Mucosa of gallbladder (tissue), 1 donor: Measurements from ENCODE around the gene CMC1. TPM values are rescaled to one million over a fixed set of nuclear protein-coding genes. Genes with fewer than 3 reads are reported as not detected.
"Not testable (repeated sequence)": the region's sequence is repeated elsewhere in the genome, so short reads cannot be mapped to it uniquely, and the experiment has no call there.

Experiments used
- DNase-seq: peaks from one replicate; pipeline ENCODE4 v3.0.0-alpha.2; 2020; ENCODE audit warnings: low spot score
- total RNA-seq: library from RNA; stranded (reverse); gene quantifications from one replicate; pipeline ENCODE4 v1.2.1, GENCODE V29; 2021
- donor health status: DM: no; HTN: no; CAD: no.

Gene CMC1
- 25.9 TPM for total RNA-seq

GRCh38 chr3:28241221-28242160, at the start of gene CMC1:
Gene CMC1, plus strand, starts transcription at chr3:28241619. Its CDS starts 175 bp downstream, at chr3:28241794.
- DNase-seq: peak; percentile 97

- DNase-seq: no peak
Measured at GRCh38 chr3:28198161-28198560, 43.3 kb upstream of the CMC1 start.

GRCh38 chr3:28198974-28199373, 42.4 kb upstream of the CMC1 start:
- no peak for DNase-seq

- DNase-seq: not testable (repeated sequence)
Measured at GRCh38 chr3:28199643-28200042, 41.8 kb upstream of the CMC1 start.

- DNase-seq: not testable (repeated sequence)
Measured at GRCh38 chr3:28200366-28200848, 41.0 kb upstream of the CMC1 start.

GRCh38 chr3:28206479-28206878, 34.9 kb upstream of the CMC1 start:
- DNase-seq: no peak

- no peak for DNase-seq
Measured at GRCh38 chr3:28207000-28207733, 34.3 kb upstream of the CMC1 start.

- no peak for DNase-seq
Measured at GRCh38 chr3:28210968-28211713, 30.3 kb upstream of the CMC1 start.

- DNase-seq: no peak
Measured at GRCh38 chr3:28212681-28213080, 28.7 kb upstream of the CMC1 start.

GRCh38 chr3:28215407-28215806, 26.0 kb upstream of the CMC1 start:
- no peak for DNase-seq

- DNase-seq: no peak
Measured at GRCh38 chr3:28218071-28218916, 23.1 kb upstream of the CMC1 start.

- no peak for DNase-seq
Measured at GRCh38 chr3:28218917-28219198, 22.6 kb upstream of the CMC1 start.

GRCh38 chr3:28224430-28224829, 17.0 kb upstream of the CMC1 start:
- no peak for DNase-seq

GRCh38 chr3:28226020-28226419, 15.4 kb upstream of the CMC1 start:
- DNase-seq: no peak

- DNase-seq: no peak
Measured at GRCh38 chr3:28228623-28229022, 12.8 kb upstream of the CMC1 start.

- no peak for DNase-seq
Measured at GRCh38 chr3:28232659-28233058, 8.8 kb upstream of the CMC1 start.

GRCh38 chr3:28234454-28234853, 7.0 kb upstream of the CMC1 start:
- no peak for DNase-seq

GRCh38 chr3:28239108-28239507, 2.3 kb upstream of the CMC1 start:
- no peak for DNase-seq

GRCh38 chr3:28240441-28240840, 978 bp upstream of the CMC1 start:
- no peak for DNase-seq

GRCh38 chr3:28242519-28242918, 1.1 kb downstream of the CMC1 start:
- no peak for DNase-seq

GRCh38 chr3:28243424-28244106, 2.1 kb downstream of the CMC1 start:
- DNase-seq: no peak
